DLD1 (cell line): ENCODE data around the gene HDX.
"Not testable (repeated sequence)": the region's sequence is repeated elsewhere in the genome, so short reads cannot be mapped to it uniquely, and the experiment has no call there.

Experiments used
- in situ Hi-C: cut with HindIII; loops from 2 replicates; pipeline ENCODE4 v1.10.0; 2017; ENCODE audit warnings: low sequenced_read_pairs

Gene HDX

GRCh38 chrX:84501798-84502628 is at the start of gene HDX:
TSS of gene HDX (minus strand) at chrX:84502453. CDS start at chrX:84475397, 27,056 bp downstream.
- in situ Hi-C loops = no loop called here

GRCh38 chrX:84541315-84541714 is 39.1 kb upstream of the HDX start:
- in situ Hi-C loops = not testable (repeated sequence)

GRCh38 chrX:84537627-84538026 is 35.4 kb upstream of the HDX start:
- in situ Hi-C loops = not testable (repeated sequence)

- in situ Hi-C loops = no loop called here
Observed at GRCh38 chrX:84488426-84488825, 13.8 kb downstream of the HDX start.

GRCh38 chrX:84487365-84488353 is 14.6 kb downstream of the HDX start:
- in situ Hi-C loops = no loop called here

GRCh38 chrX:84479086-84479485 is 23.2 kb downstream of the HDX start:
- in situ Hi-C loops = no loop called here

GRCh38 chrX:84477114-84477513 is 25.1 kb downstream of the HDX start:
- in situ Hi-C loops = no loop called here

GRCh38 chrX:84475596-84475995 is 26.7 kb downstream of the HDX start:
- in situ Hi-C loops = no loop called here

GRCh38 chrX:84475101-84475500 is 27.2 kb downstream of the HDX start:
- in situ Hi-C loops = no loop called here

- in situ Hi-C loops = no loop called here
Observed at GRCh38 chrX:84469226-84469625, 33.0 kb downstream of the HDX start.

- in situ Hi-C loops = no loop called here
Observed at GRCh38 chrX:84467898-84468297, 34.4 kb downstream of the HDX start.

- in situ Hi-C loops = no loop called here
Observed at GRCh38 chrX:84453351-84454246, 48.7 kb downstream of the HDX start.

GRCh38 chrX:84441143-84441542 is 61.1 kb downstream of the HDX start:
- in situ Hi-C loops = no loop called here

- in situ Hi-C loops = no loop called here
Observed at GRCh38 chrX:84415140-84415539, 87.1 kb downstream of the HDX start.

- in situ Hi-C loops = no loop called here
Observed at GRCh38 chrX:84363663-84364062, 138.6 kb downstream of the HDX start.

GRCh38 chrX:84363051-84363450 is 139.2 kb downstream of the HDX start:
- in situ Hi-C loops = no loop called here

- in situ Hi-C loops = no loop called here
Observed at GRCh38 chrX:84362184-84362838, 139.9 kb downstream of the HDX start.

- in situ Hi-C loops = no loop called here
Observed at GRCh38 chrX:84358271-84358670, 144.0 kb downstream of the HDX start.

GRCh38 chrX:84357296-84357695 is 145.0 kb downstream of the HDX start:
- in situ Hi-C loops = no loop called here

GRCh38 chrX:84340968-84341367 is 161.3 kb downstream of the HDX start:
- in situ Hi-C loops = no loop called here
